ENCODE results near the gene MINPP1.

Gene MINPP1

DNA sequence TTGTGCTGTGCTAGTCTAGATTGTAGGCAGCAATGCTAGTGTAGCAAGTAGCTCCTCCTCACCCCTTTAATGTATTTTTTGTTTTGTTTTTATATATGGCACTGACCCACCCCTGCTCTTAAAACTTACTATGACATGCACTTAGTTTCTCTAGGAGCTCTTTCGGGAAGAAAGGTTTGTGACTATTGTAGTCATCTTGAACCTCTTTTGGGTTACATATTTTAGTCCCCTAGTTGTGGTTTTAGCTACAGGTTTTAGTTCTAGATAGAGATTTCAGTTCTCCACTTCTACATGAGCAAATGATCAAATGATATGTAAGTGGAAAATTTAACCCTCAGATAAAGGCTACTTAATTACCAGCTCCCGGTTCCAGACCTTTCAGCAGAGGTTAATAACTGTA, 14.9 kb downstream of the MINPP1 start:
- DNase-seq (ENCODE audit: low read depth), result no peak

DNA sequence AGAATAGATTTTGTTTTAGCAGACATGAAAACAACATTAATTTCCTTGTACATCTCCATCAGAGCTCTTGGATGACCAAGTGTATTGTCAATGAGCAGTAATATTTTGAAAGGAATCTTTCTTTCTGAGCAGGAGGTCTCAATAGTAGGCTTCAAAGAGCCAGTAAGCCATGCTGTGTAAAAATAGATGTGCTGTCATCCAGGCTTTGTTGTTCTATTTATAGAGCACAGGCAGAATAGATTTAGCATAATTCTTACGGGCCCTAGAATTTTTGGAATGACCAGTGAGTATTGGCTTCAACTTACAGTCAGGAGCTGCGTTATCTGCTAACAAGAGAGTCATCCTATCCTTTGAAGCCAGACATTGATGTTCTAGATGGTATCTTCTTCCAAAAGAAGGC, 19.0 kb downstream of the MINPP1 start:
- no peak for DNase-seq (ENCODE audit: low read depth)

DNA sequence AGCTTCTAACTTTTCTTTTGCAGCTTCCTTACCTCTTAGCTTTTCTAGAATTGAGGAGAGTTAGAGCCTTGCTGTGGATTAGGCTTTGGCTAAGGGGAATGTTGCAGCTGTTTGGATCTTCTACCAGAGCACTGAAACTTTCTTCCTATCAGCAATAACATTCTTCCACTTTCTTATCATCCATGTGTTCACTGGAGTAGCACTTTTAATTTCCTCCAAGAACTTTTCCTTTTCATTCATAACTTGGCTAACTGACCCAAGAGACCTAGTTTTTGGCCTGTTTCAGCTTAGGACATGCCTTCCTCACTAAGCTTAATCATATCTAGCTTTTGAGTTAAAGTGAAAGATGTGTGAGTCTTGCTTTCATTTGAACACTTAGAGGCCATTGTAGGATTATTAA, 19.6 kb downstream of the MINPP1 start:
- DNase-seq (ENCODE audit: low read depth), result no peak

GRCh38 chr10:87531908-87532622, 27.4 kb downstream of the MINPP1 start:
- DNase-seq (ENCODE audit: low read depth), result no peak

- no peak for DNase-seq (ENCODE audit: low read depth)
These were observed 28.0 kb downstream of the MINPP1 start for GRCh38 chr10:87532696-87533095.

GRCh38 chr10:87534173-87534858, 29.6 kb downstream of the MINPP1 start:
- DNase-seq (ENCODE audit: low read depth), result no peak

DNA sequence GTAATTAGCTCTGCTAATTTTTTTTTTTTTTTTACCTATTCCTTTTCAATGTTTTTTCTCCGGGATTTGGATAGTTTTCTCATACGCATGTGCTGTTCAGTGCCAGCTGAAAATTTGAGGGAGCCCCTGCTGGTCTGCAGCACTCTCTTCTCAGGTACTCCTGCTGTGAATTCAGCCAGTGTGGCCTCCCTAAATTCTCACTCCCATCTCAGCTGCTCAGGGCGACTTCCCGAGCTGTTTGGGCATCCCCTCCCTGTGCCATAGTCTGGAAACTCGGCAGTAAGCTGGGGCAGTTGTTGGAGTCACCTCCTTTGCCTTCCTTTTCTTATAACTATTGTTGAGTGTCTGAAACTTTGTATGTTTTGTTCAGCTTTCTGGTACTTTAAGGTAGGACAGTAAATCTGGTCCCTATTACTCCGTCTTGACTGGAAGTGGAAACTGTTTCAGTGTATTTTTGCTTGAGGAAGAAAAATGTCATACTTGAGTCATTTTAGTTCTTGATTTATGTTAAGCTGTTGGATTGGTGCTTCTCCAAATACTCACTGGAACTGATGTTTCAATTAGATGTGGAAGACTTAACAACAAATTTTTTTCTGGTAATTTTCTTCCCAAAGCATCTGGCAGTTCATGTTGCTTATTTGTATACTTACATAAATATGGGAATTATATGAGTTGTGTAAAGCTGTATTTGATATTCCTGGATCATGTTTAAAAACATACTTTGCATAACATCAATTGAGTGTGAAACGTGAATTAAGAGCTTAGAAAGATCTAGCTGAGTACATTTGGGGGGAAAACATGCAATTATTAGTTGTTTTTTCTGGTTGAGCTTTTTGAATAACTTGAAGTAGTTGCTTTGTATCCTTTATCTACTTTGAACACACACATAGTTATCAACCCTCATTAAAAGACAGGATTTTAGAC, 33.7 kb downstream of the MINPP1 start:
- no peak for DNase-seq (ENCODE audit: low read depth)

DNA sequence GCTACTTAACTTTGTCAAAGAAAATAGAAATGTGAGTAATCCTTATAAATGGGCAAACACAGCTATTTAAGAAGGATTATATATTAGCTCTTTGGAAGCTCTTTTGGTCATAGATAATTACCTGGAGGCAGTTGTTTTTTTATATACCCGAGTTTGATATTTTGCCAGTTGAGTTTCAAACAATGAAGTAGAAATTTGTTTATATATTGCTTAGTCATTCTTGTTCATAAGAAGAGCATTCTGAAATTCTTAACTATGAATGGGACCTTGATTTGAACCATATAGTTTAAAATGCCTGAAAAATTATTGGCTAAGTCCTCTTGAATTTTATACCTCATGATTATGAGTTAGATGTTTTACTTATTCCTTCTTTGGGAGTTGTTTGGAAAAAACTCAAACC, 36.4 kb downstream of the MINPP1 start:
- no peak for DNase-seq (ENCODE audit: low read depth)

- DNase-seq (ENCODE audit: low read depth), result no peak
These were observed 40.0 kb downstream of the MINPP1 start for GRCh38 chr10:87544721-87545120.

GRCh38 chr10:87545783-87546182, 41.1 kb downstream of the MINPP1 start:
- no peak for DNase-seq (ENCODE audit: low read depth)

- DNase-seq (ENCODE audit: low read depth), result no peak
These were observed 41.5 kb downstream of the MINPP1 start for GRCh38 chr10:87546210-87546609.

- DNase-seq (ENCODE audit: low read depth), result no peak
These were observed 42.3 kb downstream of the MINPP1 start for GRCh38 chr10:87546971-87547413.

DNA sequence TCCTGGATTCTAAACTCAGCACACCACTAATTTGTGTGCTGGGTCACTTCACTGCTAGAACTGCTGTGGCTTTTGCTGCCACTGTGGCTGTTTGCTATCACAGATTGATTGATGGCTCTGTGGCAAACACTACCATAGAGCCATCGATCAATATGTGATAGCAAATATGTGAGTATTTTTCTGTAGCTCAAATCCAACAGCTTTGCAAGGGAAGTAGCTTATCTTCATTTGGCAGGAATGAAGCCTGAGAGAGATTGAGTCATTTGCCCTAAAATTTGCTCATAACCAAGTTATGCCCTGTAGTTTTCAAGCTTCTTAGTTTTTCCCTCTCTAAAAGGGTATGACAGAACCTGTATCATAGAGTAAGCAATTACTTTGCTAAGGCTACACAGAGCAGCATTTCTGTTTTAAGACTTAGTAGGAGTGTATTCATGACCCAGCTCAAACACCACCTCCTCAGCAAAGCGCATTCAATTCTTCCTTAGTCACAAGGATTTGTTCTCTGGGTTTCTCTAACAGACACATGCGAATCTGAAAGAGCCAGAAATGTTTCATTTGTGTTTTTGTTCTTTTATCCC, 43.1 kb downstream of the MINPP1 start:
- DNase-seq (ENCODE audit: low read depth), result no peak

DNA sequence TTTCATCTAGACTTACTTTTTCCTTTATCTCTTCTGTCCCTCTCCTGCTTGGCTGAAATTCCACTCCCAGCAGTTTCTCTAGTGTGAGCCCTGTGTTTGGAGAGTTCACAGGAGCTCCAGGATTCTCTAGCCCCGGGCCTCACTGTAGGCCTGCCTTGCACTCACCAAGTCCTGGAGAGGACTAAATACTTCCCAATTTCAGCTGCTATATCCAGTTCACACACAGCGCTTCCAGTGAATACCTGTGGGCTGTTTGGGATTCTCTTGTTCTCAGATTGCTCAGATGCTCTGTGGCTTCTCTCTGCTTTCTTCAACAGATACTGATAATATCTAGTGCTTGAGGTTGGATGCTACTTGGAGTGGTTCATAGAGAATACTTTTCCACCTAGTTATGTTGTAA, 46.0 kb downstream of the MINPP1 start:
- DNase-seq (ENCODE audit: low read depth), result no peak

DNA sequence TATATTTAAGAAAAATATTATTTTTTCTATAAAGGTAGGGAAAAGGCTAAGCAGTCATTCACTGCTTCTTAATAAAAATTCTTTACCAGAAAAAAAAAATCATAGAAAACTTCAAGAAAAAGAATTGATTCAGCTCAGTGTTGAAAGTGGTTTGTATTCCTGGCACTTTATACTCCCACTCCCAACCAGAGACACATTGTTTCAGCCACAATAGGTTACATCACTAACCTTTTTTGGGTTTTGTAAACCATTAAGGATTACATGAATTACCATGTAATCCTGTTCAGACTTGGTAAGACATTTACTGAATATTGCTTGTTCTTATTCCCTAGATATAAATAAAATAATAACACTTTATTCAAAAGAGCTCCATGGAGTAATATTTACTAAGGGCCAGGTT, 46.6 kb downstream of the MINPP1 start:
- no peak for DNase-seq (ENCODE audit: low read depth)

- DNase-seq (ENCODE audit: low read depth), result no peak
These were observed 47.7 kb downstream of the MINPP1 start for GRCh38 chr10:87552248-87552929.

DNA sequence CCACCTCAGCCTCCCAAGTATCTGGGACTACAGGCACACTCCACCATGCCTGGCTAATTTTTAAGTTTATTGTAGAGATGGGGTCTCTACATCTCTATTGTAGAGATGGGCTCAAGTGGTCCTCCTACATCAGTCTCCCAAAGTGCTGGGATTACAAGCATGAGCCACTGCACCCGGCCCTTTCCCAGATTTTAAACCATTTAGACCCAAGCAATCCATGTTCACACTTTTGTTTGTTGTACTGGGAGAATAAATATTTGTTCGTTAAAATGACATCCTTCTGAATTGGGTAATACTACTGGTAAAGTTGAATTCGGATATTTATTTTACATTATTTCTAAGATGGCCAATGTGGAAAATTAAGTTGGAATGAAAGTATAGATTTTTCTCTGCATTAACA, 52.7 kb downstream of the MINPP1 start:
- no peak for DNase-seq (ENCODE audit: low read depth)

GRCh38 chr10:87558333-87558732, 53.6 kb downstream of the MINPP1 start:
- DNase-seq (ENCODE audit: low read depth), result no peak

DNA sequence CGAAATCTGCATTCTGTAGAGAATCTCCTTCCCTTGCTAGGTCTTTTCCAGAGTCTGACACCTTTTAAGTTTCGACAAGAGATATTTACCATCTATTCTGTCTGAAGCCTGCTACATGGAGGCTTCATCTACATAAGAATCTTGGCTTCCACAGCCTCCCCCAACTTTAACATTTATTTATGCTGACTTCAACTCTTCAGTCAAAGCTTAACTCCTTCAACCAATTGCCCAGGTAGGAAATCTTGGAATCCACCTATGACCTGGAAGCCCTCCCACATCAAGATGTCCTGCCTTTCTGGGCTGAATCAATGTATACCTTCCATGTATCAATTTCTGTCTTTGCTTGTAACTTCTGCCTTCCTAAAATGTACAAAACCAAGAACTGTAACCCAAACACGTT, 54.7 kb downstream of the MINPP1 start:
- DNase-seq (ENCODE audit: low read depth), result no peak

DNA sequence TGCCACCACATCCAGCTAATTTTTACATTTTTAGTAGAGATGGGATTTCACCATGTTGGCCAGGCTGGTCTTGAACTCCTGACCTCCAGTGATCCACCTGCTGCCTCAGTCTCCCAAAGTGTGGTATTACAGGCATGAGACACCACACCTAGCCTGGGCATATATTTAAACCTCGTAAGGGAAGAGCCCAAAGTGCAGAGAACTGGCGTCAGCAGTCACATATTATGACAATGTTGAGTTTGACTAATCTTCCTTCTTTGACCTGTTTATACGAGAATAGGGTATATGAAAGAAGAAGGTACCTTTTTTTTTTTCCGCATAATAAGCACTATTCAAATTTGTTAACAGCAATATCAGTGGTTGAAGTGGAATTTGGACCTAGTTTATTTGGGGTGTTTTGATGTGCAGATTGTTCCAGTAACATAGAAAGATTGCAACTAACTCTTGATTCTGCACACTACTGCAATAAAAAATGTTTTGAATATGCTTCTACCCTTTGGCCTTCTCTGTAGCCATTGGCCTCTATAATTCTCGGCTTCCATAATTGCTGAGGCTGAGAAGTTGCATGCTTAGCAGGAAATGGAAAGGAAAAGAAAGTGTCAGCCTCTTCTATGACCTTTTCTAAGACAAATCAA, 55.9 kb downstream of the MINPP1 start:
- no peak for DNase-seq (ENCODE audit: low read depth)

- DNase-seq (ENCODE audit: low read depth), result no peak
These were observed 58.1 kb downstream of the MINPP1 start for GRCh38 chr10:87562750-87563149.
